Measurements from ENCODE around the gene BEND6. TPM values are rescaled to one million over a fixed set of nuclear protein-coding genes. Genes with fewer than 3 reads are reported as not detected.
"Not testable (repeated sequence)": the region's sequence is repeated elsewhere in the genome, so short reads cannot be mapped to it uniquely, and the experiment has no call there.

Gene BEND6
- total and polyA plus RNA-seq, 12 donors = 0.07 to 1.8 (median 0.36) TPM

DNA sequence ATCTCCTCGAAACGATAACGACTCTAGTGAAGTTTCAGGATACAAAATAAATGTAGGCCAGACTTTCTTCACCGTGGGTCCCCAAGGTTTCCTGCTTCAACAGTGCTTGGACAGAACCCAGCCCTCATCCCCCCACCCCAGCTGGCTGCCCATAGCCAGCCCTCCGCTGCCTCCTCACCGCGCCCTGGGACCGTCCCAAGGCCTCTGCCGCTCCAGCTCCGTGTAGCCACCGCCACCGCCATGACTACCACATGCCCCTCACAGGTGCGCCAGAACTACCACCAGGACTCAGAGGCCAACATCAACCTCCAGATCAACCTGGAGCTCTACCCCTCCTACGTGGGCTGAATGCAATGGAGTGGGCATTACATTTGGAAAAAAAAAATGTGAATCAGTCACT, 49.4 kb downstream of the BEND6 start:
- no peaks in the 10 kb centered on the region for H3K4me1 ChIP-seq
- H3K9me3 ChIP-seq = peaks cover 0 to 4% (median 0%) of the 10 kb centered on the region in 11 donors
- TF ChIP-seq, protein P1, sequence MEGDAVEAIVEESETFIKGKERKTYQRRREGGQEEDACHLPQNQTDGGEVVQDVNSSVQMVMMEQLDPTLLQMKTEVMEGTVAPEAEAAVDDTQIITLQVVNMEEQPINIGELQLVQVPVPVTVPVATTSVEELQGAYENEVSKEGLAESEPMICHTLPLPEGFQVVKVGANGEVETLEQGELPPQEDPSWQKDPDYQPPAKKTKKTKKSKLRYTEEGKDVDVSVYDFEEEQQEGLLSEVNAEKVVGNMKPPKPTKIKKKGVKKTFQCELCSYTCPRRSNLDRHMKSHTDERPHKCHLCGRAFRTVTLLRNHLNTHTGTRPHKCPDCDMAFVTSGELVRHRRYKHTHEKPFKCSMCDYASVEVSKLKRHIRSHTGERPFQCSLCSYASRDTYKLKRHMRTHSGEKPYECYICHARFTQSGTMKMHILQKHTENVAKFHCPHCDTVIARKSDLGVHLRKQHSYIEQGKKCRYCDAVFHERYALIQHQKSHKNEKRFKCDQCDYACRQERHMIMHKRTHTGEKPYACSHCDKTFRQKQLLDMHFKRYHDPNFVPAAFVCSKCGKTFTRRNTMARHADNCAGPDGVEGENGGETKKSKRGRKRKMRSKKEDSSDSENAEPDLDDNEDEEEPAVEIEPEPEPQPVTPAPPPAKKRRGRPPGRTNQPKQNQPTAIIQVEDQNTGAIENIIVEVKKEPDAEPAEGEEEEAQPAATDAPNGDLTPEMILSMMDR (IDR thresholded peaks at IDR 0.05) = no peak
- intact Hi-C loops (cut with DNase I) = no loop called here
- H3K4me3 ChIP-seq = no peak overlapping the region
- H3K36me3 ChIP-seq = no peaks in the 10 kb centered on the region
- no peaks in the 10 kb centered on the region for H3K27me3 ChIP-seq
- no peak overlapping the region for H3K27ac ChIP-seq
- ATAC-seq (no peak), DNase-seq (no peak)
- 93% methylated on average over 14 of the region's 14 CpGs for WGBS, 2 donors

DNA sequence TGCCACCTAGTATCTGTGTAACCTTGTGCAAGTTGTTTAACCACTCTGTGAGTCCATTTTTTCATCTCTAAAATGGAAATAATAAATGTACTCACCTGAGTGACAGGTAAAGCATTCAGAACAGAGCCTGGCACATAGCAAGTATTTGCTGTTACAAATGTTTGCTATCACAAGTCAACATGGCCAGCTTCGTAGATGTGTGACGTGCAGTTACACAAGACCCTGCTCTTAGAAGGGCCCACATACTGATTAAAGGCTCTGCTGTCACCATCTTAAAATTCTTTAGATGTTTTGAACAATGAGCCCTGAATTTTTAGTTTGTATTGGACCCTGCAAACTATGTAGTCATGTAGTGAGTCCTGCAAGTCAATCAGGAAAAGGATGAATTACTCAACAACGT, 51.2 kb downstream of the BEND6 start:
- TF ChIP-seq, protein P1 (IDR thresholded peaks at IDR 0.05) = no peak
- WGBS, 2 donors = 50 to 59% methylated on average over 3 of the region's 3 CpGs
- intact Hi-C loops (cut with DNase I) = no loop called here
- no peaks in the 10 kb centered on the region for H3K4me1 ChIP-seq
- H3K27me3 ChIP-seq = no peaks in the 10 kb centered on the region
- no peaks in the 10 kb centered on the region for H3K9me3 ChIP-seq
- ATAC-seq (no peak), DNase-seq (no peak)
- H3K27ac ChIP-seq = no peak overlapping the region
- no peak overlapping the region for H3K4me3 ChIP-seq
- H3K36me3 ChIP-seq = no peaks in the 10 kb centered on the region

DNA sequence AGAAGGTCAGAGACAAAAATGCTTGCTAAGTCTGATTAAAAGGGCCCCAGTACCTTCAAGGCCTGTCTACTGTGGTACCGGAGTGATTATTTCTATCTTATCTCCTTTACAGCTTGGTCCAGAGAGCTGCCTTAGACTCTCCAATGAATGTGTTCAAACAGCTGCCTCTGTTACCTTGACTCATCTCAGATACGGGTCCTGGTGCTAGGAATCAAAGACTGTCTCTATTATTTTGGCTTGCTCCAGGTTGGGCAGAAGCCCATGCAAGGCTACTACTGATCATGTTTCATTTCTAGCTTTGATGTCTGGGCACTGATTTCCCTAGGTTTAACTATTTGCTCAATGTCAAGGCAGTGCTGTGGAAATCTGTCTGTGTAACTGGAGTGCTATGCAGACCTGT, 53.2 kb downstream of the BEND6 start:
- H3K4me1 ChIP-seq; H3K36me3 ChIP-seq; H3K27me3 ChIP-seq; DNase-seq; H3K4me3 ChIP-seq; intact Hi-C loops (cut with DNase I); H3K9me3 ChIP-seq; H3K27ac ChIP-seq; ATAC-seq: not testable (repeated sequence)
- 72 to 74% methylated on average over 2 of the region's 2 CpGs for WGBS, 2 donors

DNA sequence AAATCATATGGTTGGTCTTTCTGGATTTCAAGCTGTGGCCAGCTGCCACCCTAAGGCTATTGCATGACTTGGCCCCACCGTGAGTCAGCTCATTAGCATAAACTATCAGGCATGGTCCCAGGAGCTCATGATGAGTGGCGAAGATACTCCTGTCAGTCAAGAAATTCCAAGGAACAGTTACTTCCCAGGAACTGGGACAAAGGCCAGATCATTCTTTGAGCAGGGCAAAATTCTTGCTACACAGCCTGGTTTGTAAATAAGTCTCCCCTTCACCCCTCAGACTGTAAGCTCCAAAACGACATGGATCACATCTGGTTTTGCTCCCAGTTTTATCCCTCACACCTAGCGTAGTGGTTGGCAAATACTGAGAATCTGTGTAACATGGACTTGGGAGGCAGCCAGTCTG, 58.6 kb downstream of the BEND6 start:
- ATAC-seq (no peak), DNase-seq (no peak)
- H3K36me3 ChIP-seq = no peaks in the 10 kb centered on the region
- H3K9me3 ChIP-seq = no peaks in the 10 kb centered on the region
- intact Hi-C loops (cut with DNase I) = loop anchor here in 3 of 10 donors (10.0 kb wide), 2 partner anchors 301 to 311 kb away; partner anchors contain the start of gene PRIM2 (in 2 of the 3)
- no peaks in the 10 kb centered on the region for H3K4me1 ChIP-seq
- TF ChIP-seq, protein P1 (IDR thresholded peaks at IDR 0.05) = no peak
- 40 to 52% methylated on average over 4 of the region's 4 CpGs for WGBS, 2 donors
- no peak overlapping the region for H3K27ac ChIP-seq
- H3K4me3 ChIP-seq = no peak overlapping the region
- no peaks in the 10 kb centered on the region for H3K27me3 ChIP-seq

DNA sequence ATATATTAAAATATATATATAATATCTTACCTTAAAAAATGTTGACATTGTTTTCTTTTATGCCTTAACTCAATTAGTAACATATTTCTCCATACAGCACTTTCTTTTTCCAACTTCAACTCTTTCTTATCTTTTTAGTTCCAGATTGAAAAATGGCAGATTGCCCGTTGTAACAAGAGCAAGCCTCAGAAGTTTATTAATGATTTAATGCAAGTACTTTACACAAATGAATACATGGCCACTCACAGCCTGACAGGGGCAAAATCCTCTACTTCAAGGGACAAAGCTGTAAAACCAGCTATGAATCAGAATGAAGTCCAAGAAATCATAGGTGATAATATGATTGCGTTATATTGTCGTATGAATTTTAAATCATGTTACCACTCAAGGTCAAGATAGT, 62.2 kb downstream of the BEND6 start:
- no peak overlapping the region for H3K4me3 ChIP-seq
- H3K36me3 ChIP-seq = no peaks in the 10 kb centered on the region
- H3K27ac ChIP-seq = no peak overlapping the region
- 67 to 68% methylated on average over 3 of the region's 3 CpGs for WGBS, 2 donors
- no peaks in the 10 kb centered on the region for H3K9me3 ChIP-seq
- no peak for DNase-seq
- TF ChIP-seq, protein P1 (IDR thresholded peaks at IDR 0.05) = no peak
- ATAC-seq = no peak
- intact Hi-C loops (cut with DNase I) = loop anchor here in 4 of 10 donors (5.0 to 10.0 kb wide), 3 partner anchors 115 to 308 kb away; partner anchors contain the start of gene PRIM2 (in 2 of the 4)
- no peaks in the 10 kb centered on the region for H3K27me3 ChIP-seq
- H3K4me1 ChIP-seq = no peaks in the 10 kb centered on the region

Measured in heart right ventricle (tissue), 16 donors.